Tibial artery (tissue), 4 donors: ENCODE results near the gene PCDH9.

Source experiments
- DNase-seq, 2 donors: peaks; one replicate each; pipeline ENCODE4 v3.0.0-alpha.2; 2019
- H3K27ac ChIP-seq, 2 donors: fragments of 200-600 bp; sonication (generic) in 1 of 2; 1 replicate in 1 of 2; 2 replicates in 1 of 2; pipeline ENCODE4 v1.5.1; 2018 to 2019; ENCODE audit warnings: mild to moderate bottlenecking in 1 of 2
- H3K27me3 ChIP-seq, 2 donors: fragments of 200-600 bp; sonication (generic) in 1 of 2; one replicate each; pipeline versions ENCODE4 v1.5.1 to v1.6.0; 2016 to 2019
- H3K36me3 ChIP-seq, 3 donors: fragments of 200-600 bp; sonication (generic) in 2 of 3; one replicate each; pipeline ENCODE4 v1.5.1; 2016 to 2019; ENCODE audit warnings: mild to moderate bottlenecking in 2 of 3
- H3K4me1 ChIP-seq, 4 donors: fragments of 200-600 bp; sonication (generic) in 2 of 4; 1 replicate in 3 of 4; 2 replicates in 1 of 4; pipeline ENCODE4 v1.5.1; 2016 to 2019
- H3K4me3 ChIP-seq, 2 donors: fragments of 200-600 bp; sonication (generic) in 1 of 2; 1 replicate in 1 of 2; 2 replicates in 1 of 2; pipeline ENCODE4 v1.5.1; 2018 to 2019; ENCODE audit warnings: mild to moderate bottlenecking in 2 of 2
- H3K9me3 ChIP-seq, 3 donors: fragments of 200-600 bp; sonication (generic) in 1 of 3; one replicate each; pipeline ENCODE4 v1.5.1; 2016 to 2019
- intact Hi-C: fragments of 100-400 bp; cut with DNase I; formaldehyde crosslinking; loops from one replicate; pipeline ENCODE4 v1.15.0; 2023; ENCODE audit warnings: low total_unique reads
- TF ChIP-seq, protein P1 (sequence below), 2 experiments: fragments of 200-600 bp in 1 of 2; fragments of 450-650 bp in 1 of 2; IDR thresholded peaks; one replicate each; pipeline ENCODE4 v1.5.1; 2017 to 2019; ENCODE audit warnings: antibody characterized with exemption in 2 of 2, mild to moderate bottlenecking in 1 of 2, moderate library complexity in 1 of 2

Gene PCDH9

DNA sequence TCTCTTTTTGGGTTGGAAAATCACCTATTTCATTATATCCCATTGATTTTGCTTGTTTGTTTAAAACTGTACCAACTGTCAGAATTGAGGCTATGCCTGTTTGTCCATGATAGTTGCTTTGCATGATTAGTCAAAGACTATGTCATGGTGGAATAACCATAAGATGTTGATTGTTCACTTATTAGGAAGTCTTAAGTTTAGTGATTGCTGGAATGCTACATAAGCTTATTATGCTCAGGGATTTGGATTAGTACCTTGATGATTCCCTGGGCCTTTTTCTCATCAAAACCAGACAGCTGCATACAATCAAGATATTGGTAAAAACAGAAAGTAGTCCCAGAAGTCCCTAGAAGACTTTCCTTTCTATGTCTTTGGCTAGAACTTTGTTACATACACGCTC is 954.7 kb downstream of the PCDH9 start:
- intact Hi-C loops, result no loop called here
- no peaks in the 10 kb centered on the region for H3K27me3 ChIP-seq
- H3K4me1 ChIP-seq, result no peaks in the 10 kb centered on the region
- peaks cover 0 to 8% (median 5%) of the 10 kb centered on the region in 3 donors for H3K9me3 ChIP-seq
- TF ChIP-seq, protein P1, sequence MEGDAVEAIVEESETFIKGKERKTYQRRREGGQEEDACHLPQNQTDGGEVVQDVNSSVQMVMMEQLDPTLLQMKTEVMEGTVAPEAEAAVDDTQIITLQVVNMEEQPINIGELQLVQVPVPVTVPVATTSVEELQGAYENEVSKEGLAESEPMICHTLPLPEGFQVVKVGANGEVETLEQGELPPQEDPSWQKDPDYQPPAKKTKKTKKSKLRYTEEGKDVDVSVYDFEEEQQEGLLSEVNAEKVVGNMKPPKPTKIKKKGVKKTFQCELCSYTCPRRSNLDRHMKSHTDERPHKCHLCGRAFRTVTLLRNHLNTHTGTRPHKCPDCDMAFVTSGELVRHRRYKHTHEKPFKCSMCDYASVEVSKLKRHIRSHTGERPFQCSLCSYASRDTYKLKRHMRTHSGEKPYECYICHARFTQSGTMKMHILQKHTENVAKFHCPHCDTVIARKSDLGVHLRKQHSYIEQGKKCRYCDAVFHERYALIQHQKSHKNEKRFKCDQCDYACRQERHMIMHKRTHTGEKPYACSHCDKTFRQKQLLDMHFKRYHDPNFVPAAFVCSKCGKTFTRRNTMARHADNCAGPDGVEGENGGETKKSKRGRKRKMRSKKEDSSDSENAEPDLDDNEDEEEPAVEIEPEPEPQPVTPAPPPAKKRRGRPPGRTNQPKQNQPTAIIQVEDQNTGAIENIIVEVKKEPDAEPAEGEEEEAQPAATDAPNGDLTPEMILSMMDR (IDR thresholded peaks at IDR 0.05), result no peak
- no peak for DNase-seq
- no peak overlapping the region for H3K4me3 ChIP-seq
- H3K27ac ChIP-seq, result no peak overlapping the region
- H3K36me3 ChIP-seq, result no peaks in the 10 kb centered on the region

DNA sequence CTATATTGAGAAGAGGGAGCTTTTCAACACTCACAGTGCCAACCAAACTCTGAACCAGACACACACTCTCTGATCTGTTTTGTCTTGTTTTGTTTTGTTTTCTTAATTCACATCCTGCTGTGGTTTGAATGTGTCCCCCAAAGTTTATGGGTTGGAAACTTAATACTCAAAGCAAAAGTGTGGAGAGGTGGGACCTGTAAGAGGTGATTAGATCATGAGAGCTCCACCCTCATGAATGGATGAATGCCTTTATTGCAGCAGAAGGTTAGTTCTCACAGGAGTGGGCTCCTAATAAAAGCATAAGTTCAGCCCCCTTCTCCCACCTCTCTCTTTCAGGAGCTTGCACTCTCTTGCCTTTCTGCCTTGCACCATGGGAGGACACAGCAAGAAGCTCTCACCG is 957.1 kb downstream of the PCDH9 start:
- H3K36me3 ChIP-seq, result no peaks in the 10 kb centered on the region
- TF ChIP-seq, protein P1 (IDR thresholded peaks at IDR 0.05), result no peak
- intact Hi-C loops, result no loop called here
- peaks cover 0 to 8% (median 5%) of the 10 kb centered on the region in 3 donors for H3K9me3 ChIP-seq
- no peak overlapping the region for H3K4me3 ChIP-seq
- DNase-seq, result no peak
- no peak overlapping the region for H3K27ac ChIP-seq
- no peaks in the 10 kb centered on the region for H3K27me3 ChIP-seq
- H3K4me1 ChIP-seq, result no peaks in the 10 kb centered on the region

DNA sequence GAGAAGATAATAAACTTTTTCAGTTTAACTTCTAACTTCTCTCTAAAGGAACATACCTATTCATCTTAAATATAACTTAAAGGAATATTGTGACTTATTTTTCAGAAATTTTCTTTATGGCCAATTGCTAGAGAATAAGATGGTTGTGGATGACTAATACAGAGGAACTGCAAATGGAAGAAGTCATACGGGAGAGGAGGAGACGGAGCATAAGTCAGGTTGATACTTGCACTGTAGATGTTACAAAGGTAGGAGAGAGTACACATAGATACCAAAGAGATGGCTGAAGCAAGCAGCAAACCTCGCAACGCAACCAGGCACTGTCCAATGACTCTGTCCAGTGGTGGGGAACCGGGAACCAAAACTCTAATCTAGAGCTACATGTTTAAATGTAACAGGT is 963.4 kb downstream of the PCDH9 start:
- Histone ChIP-seq H3K4me3 (no peak overlapping the region), H3K9me3 (no peaks in the 10 kb centered on the region), H3K27me3 (no peaks in the 10 kb centered on the region), H3K4me1 (no peaks in the 10 kb centered on the region), H3K36me3 (no peaks in the 10 kb centered on the region), H3K27ac (no peak overlapping the region)
- DNase-seq, result no peak
- TF ChIP-seq, protein P1 (IDR thresholded peaks at IDR 0.05), result no peak
- intact Hi-C loops, result no loop called here

DNA sequence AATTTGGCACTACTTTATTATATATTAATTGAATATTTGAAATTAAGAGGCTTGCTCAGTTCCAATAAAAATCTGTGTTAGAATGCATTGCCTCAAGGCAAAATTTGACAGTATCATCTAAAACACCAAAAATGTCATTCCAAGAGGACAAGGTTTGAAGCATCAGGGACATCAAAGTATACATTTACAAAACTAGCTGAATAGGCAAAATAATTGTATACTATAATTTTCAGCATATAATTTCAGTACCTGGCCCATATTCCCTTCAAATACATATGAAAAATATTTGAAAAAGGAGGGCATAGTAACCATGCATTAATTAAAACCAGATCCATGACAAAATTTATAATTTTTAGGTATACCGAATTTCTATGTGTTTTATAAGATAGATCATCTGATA is 963.8 kb downstream of the PCDH9 start:
- intact Hi-C loops, result no loop called here
- H3K36me3 ChIP-seq, result no peaks in the 10 kb centered on the region
- TF ChIP-seq, protein P1 (IDR thresholded peaks at IDR 0.05), result no peak
- H3K4me3 ChIP-seq, result no peak overlapping the region
- no peak for DNase-seq
- no peaks in the 10 kb centered on the region for H3K27me3 ChIP-seq
- no peak overlapping the region for H3K27ac ChIP-seq
- no peaks in the 10 kb centered on the region for H3K4me1 ChIP-seq
- H3K9me3 ChIP-seq, result no peaks in the 10 kb centered on the region

DNA sequence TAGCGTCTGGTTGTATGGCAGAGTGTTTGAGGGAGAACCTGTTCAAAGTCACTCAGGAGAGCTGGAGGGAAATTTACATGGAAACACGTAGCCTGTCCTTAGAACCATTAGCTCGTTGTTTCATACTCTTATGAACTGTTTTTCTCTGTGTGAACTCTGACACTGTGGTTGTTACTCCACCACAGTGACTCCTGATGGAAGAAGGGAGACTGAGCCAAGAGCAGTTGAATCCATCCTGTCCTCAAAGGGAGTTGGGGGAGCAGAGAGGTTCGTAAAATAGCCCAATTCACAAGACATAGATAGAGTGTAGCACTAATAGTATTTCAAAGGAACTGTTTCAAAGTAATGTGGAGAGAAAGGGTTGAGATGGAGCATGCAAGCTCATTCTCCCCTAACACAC is 964.8 kb downstream of the PCDH9 start:
- TF ChIP-seq, protein P1 (IDR thresholded peaks at IDR 0.05), result no peak
- Histone ChIP-seq H3K27ac (no peak overlapping the region), H3K9me3 (no peaks in the 10 kb centered on the region), H3K36me3 (no peaks in the 10 kb centered on the region), H3K27me3 (no peaks in the 10 kb centered on the region), H3K4me3 (no peak overlapping the region), H3K4me1 (no peaks in the 10 kb centered on the region)
- no peak for DNase-seq
- intact Hi-C loops, result no loop called here

DNA sequence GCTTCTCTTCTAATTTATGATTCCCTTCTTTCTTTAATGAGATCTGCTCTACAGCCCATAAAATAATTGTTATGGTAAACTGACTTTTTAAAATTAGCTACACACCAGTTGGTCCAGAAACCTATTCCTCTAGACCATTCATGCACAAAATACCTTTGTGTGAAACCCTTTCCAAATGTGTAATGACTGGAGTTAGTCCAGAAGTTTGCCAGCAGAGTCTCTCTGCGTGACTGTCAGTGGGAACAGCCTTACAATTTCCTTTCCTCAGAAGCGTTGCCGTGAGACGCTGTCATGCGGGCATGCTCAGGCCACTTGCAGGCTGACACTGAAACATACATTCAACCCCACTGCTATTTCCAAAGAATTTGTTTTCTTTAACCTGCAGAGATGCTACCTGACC is 965.2 kb downstream of the PCDH9 start:
- Histone ChIP-seq H3K27ac (no peak overlapping the region), H3K4me3 (no peak overlapping the region), H3K27me3 (no peaks in the 10 kb centered on the region), H3K4me1 (no peaks in the 10 kb centered on the region), H3K9me3 (peaks cover 0 to under 1% (median 0%) of the 10 kb centered on the region in 3 donors), H3K36me3 (no peaks in the 10 kb centered on the region)
- no peak for DNase-seq
- TF ChIP-seq, protein P1 (IDR thresholded peaks at IDR 0.05), result no peak
- intact Hi-C loops, result no loop called here
